H54 (cell line): ENCODE data around the gene ABHD2.
"Not testable (repeated sequence)": the region's sequence is repeated elsewhere in the genome, so short reads cannot be mapped to it uniquely, and the experiment has no call there.

Experiments used
- DNase-seq: peaks from one replicate; pipeline ENCODE4 v3.0.0; 2011; ENCODE audit warnings: low spot score, mixed read lengths; ENCODE audit not compliant: insufficient read length
- FAIRE-seq: peaks from 3 replicates; lab custom pipeline; 2011; peaks lifted over from hg19 to GRCh38; lab: Jason Lieb, UNC
- POLR2A ChIP-seq: IDR thresholded peaks from 2 replicates; pipeline ENCODE4 v1.6.1; 2011; ENCODE audit warnings: low read depth, mild to moderate bottlenecking, low read length

The ABHD2 gene, protein sequence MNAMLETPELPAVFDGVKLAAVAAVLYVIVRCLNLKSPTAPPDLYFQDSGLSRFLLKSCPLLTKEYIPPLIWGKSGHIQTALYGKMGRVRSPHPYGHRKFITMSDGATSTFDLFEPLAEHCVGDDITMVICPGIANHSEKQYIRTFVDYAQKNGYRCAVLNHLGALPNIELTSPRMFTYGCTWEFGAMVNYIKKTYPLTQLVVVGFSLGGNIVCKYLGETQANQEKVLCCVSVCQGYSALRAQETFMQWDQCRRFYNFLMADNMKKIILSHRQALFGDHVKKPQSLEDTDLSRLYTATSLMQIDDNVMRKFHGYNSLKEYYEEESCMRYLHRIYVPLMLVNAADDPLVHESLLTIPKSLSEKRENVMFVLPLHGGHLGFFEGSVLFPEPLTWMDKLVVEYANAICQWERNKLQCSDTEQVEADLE

GRCh38 chr15:89087830-89088604 lies at the start of gene ABHD2:
TSS of gene ABHD2 (plus strand) at chr15:89088456. CDS start at chr15:89116328, 27,872 bp downstream.
- peak; percentile 41 for FAIRE-seq
- peak; percentile 72 for TF ChIP-seq POLR2A

DNA sequence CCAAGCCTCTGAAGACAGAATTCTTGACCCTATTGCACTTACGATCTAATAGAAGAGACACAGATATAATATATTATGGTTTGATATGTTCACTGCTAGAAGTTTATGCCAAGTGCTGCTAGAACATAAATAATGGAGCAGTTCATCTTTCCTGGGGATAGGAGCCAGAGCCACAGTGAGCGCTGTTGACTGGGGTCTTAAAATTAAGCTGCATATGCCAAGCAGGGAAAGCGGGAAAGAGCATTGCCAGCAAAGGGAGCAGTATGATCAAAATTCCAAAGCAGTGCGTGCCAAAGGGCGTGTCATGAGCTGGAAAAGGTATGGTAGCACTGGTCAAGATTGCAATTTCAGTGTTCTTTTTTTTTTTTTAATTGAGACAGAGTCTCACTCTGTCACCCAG lies 49.1 kb upstream of the ABHD2 start:
- TF ChIP-seq POLR2A = no peak
- no peak for DNase-seq
- FAIRE-seq = no peak

More at GRCh38 chr15:89087830-89088604, at the start of gene ABHD2:
- peak; percentile 74 for DNase-seq

DNA sequence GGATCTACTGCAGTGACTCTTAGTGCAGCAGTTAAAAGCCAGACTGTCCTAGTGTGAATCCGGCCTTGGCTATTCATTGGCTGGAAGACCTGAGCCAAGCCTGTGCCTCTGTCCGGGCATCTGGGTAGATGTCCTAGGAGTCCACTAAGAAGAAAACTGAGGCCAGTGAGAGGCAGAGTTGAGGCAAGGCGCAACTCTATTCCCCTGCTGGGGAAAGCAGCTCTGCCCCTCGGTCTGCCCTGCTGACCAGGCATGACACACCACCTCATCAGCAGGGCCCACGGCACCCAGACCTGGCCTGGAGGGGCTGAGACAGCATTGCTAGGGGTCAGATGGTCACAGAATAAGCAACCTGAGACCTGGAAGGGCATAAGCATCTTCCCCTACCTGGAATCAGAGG lies 46.7 kb upstream of the ABHD2 start:
- DNase-seq = no peak
- FAIRE-seq = no peak
- TF ChIP-seq POLR2A = no peak

- FAIRE-seq (no peak), DNase-seq (no peak)
- TF ChIP-seq POLR2A = no peak
Observed at GRCh38 chr15:89042387-89042786, 45.9 kb upstream of the ABHD2 start.

- DNase-seq (no peak), FAIRE-seq (no peak)
- TF ChIP-seq POLR2A = no peak
Observed at GRCh38 chr15:89043031-89044002, 44.9 kb upstream of the ABHD2 start.

DNA sequence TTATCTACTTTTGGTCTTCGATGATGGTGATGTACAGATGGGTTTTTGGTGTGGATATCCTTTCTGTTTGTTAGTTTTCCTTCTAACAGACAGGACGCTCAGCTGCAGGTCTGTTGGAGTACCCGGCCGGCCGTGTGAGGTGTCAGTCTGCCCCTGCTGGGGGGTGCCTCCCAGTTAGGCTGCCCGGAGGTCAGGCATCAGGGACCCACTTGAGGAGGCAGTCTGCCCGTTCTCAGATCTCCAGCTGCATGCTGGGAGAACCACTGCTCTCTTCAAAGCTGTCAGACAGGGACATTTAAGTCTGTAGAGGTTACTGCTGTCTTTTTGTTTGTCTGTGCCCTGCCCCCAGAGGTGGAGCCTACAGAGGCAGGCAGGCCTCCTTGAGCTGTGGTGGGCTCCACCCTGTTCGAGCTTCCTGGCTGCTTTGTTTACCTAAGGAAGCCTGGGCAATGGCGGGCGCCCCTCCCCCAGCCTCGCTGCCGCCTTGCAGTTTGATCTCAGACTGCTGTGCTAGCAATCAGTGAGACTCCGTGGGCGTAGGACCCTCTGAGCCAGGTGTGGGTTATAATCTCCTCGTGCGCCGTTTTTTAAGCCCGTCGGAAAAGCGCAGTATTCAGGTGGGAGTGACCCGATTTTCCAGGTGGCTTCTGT lies 39.1 kb upstream of the ABHD2 start:
- FAIRE-seq = not testable (repeated sequence)

DNA sequence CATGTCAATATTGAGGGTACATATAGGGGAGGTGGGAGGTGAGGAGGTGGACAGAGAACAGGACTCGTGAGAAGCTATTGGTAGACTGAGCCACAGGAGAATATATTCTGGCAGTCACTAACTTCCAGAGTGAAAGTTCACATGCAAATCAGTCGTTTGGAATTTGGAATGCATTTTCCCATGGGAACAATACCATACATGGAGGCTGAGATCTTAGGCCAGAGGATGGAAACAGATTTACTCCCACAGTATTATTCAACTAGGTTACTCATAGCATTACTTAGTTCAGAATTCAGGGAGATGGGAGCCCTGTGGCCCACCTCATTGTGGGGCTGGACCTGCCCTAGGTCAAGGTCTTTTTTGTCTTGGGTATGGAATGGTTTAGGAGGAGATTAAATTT lies 36.4 kb upstream of the ABHD2 start:
- no peak for TF ChIP-seq POLR2A
- DNase-seq = no peak
- no peak for FAIRE-seq

More for the DNA sequence above, 39.1 kb upstream of the ABHD2 start:
- not testable (repeated sequence) for DNase-seq

GRCh38 chr15:89052474-89052873 lies 35.8 kb upstream of the ABHD2 start:
- DNase-seq (no peak), FAIRE-seq (no peak)
- no peak for TF ChIP-seq POLR2A

DNA sequence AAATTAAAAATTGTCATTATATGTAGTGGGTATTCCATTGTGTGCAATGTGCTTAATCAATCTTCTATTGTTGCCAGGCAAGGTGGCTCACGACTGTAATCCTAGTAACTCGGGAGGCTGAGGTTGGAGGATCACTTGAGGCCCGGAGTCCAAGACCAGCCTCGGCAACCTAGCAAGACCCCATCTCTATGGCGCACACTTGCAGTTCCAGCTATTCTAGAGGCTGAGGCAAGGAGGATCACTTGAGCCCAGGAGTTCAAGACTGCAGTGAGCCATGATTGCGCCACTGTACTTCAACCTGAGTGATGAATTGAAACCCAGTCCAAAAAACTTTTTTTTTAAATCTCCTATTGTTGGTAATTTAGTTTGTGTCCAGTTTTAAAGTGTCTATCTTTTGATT lies 33.4 kb upstream of the ABHD2 start:
- TF ChIP-seq POLR2A = no peak
- DNase-seq = no peak
- no peak for FAIRE-seq

GRCh38 chr15:89057506-89058133 lies 30.6 kb upstream of the ABHD2 start:
- DNase-seq (peak; percentile 52), FAIRE-seq (no peak)
- TF ChIP-seq POLR2A = no peak

- FAIRE-seq = no peak
- no peak for DNase-seq
- TF ChIP-seq POLR2A = no peak
Observed at GRCh38 chr15:89058376-89058775, 29.9 kb upstream of the ABHD2 start.

DNA sequence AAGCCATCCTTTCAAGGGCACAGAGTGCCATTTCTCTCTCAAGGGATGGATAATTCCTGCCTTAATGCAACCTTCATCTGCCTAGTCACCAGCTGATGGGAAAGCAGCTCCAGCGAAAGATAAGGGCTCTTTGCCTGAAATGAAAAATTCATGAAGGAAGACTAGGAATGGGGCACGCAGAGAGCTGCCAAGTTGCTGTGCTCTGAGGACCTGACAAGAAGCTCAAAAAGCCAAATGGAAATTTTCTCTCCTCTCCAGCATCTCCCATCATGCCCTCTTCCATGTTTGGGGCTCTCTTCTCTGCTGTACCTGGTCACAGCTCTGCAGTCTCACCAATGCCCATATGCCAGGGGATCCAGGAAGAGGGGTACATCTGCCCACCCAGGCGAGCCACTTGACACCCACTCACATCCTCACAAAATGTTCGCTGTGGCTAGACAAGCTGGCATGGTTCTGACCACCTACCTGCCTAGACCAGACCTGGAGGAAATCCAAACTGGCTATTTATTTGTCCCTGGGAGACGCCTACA lies 29.3 kb upstream of the ABHD2 start:
- TF ChIP-seq POLR2A = no peak
- DNase-seq = no peak
- no peak for FAIRE-seq

DNA sequence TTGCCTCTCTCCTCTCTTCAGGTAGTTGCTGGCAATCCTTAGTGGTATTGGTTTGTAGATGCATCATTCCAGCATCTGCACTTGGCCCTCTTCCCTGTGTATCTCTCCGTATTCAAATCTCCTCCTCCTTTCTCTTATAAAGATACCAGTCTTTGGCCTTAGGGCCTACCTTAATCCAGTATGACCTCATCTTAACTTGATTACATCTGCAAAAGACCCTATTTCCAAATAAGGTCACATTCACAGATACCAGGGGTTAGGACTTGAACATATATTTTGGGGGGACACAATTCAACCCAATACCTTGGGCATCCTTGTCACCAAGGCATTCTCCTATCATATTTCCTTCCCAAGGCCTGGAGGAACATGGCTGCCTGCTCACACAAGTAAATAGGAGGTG lies 22.0 kb upstream of the ABHD2 start:
- TF ChIP-seq POLR2A = no peak
- no peak for DNase-seq
- FAIRE-seq = no peak
